Suprapubic skin (tissue), 3 donors: ENCODE results near the gene KDM4B.

Experiments
- CTCF ChIP-seq, 2 donors: fragments of 200-600 bp in 1 of 2; fragments of 450-650 bp in 1 of 2; sonication (generic) in 1 of 2; IDR thresholded peaks; one replicate each; pipeline ENCODE4 v1.5.1; 2016 to 2019; ENCODE audit warnings: antibody characterized with exemption in 2 of 2, mild to moderate bottlenecking in 1 of 2, moderate library complexity in 1 of 2
- POLR2AphosphoS5 ChIP-seq, 3 donors: sonication (generic); formaldehyde crosslinking; IDR thresholded peaks; one replicate each; pipeline ENCODE4 v1.6.1; 2017; ENCODE audit warnings: antibody characterized with exemption in 3 of 3

GRCh38 chr19:5086725-5087439 lies 118.0 kb downstream of the KDM4B start:
- TF ChIP-seq CTCF (IDR thresholded peaks at IDR 0.05) (no peak), POLR2AphosphoS5 (IDR thresholded peaks at IDR 0.05) (no peak)
